GM18909 (cell line): ENCODE measurements around the gene ANKRD18B.
"Not testable (repeated sequence)": the region's sequence is repeated elsewhere in the genome, so short reads cannot be mapped to it uniquely, and the experiment has no call there.

Experiments used
- ATAC-seq: cut with Tn5 transposase; IDR thresholded peaks from one replicate; pipeline ENCODE4 v1.9.1; 2021; ENCODE audit warnings: mild to moderate bottlenecking; ENCODE audit not compliant: unreplicated experiment, poor library complexity

Gene ANKRD18B

GRCh38 chr9:33528069-33528468 lies 4.0 kb downstream of the ANKRD18B start:
- not testable (repeated sequence) for ATAC-seq

GRCh38 chr9:33533958-33534357 lies 9.9 kb downstream of the ANKRD18B start:
- ATAC-seq: not testable (repeated sequence)

DNA sequence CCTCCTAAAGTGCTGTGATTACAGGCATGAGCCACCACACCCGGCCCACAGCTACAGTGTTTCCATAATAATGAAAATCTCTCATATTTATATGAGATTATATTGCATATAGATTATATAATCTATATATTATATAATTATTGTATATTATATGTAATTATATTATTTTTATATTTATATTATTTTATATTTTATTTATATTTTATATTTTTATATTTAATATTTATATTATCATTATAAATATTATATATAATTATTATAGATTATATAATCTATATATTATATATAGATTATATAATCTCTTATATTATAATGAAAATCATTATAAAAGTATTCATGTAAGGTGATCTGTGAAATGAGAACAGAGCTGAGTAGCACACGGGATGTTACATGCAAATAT lies 11.5 kb downstream of the ANKRD18B start:
- ATAC-seq: no peak

- ATAC-seq: not testable (repeated sequence)
These were observed 19.4 kb downstream of the ANKRD18B start for GRCh38 chr9:33543463-33543862.

DNA sequence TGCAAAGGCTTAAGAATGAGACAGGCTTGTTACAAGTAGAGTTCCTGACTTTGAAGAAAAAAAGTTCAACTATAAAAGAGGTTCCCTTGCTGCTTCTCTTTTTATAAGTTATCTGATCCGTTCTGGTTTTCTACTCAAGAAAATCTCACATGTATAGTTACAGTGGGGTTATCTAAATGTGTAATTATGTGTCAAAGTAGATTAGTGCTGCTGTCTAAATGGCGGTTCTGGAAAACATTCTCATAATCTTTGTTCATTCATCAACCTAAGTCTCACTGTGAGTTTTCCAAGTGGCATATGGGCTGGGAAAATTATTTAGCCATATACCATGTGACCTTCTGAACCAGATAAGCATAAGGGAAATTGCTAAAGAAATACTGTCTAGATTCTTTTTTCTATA lies 21.7 kb downstream of the ANKRD18B start:
- not testable (repeated sequence) for ATAC-seq

- ATAC-seq: not testable (repeated sequence)
These were observed 24.8 kb downstream of the ANKRD18B start for GRCh38 chr9:33548816-33549215.

DNA sequence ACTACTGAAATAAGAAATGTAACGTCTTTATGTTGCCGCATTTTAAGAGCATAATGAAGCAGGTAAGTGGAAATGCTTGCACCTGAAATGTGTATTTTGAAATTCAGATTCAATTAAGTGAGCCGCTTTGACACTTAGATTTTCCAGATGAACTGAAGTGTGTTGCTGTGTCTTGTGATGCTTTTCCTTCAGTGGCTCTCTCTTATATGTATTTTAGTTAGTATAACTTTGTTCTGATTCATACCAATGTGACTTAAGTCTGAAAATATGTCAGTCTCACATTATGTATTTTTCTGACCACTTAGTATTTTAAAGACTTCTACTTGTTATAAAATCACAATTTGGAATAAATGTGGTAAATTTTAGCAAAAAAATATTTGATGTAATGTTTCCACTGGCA lies 25.4 kb downstream of the ANKRD18B start:
- not testable (repeated sequence) for ATAC-seq

DNA sequence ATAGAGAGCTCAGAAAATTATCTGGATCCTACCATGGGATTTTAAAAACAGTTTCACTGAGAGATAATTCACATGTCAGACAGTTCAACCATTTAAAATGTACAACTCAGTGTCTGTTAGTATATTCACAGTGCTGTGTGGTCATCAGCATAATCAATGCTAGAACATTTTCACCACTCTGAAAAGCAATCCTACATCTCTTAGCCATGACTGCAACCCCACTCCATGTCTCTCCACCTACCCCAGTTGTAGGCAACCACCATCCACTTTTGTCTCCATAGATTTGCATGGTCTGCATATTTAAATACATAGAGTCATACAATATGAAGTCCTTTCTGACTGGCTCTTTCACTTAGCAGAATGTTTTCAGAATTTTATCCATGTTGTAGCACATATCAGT lies 27.1 kb downstream of the ANKRD18B start:
- ATAC-seq: not testable (repeated sequence)

DNA sequence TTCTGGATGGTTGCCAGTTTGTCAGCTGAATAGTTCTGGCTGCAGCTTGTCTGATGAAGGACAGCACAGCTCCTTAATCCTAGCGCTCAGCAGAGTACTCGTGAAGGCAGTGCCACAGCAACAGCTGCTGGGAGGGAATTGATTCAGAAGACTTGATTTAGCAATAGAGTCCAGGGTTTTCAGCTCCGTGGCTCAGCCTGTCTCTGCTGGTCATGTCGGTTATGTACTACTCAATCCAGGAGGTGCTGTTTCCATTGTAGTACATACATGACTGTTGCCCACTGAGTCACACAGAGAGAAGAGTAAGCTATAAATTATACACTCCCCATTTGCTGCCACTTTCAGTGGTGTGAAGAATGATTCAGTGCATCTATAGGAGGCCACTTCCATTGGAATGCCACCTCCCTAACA lies 28.3 kb downstream of the ANKRD18B start:
- ATAC-seq: not testable (repeated sequence)

- ATAC-seq: not testable (repeated sequence)
These were observed 36.2 kb downstream of the ANKRD18B start for GRCh38 chr9:33560217-33560616.

GRCh38 chr9:33562196-33562595 lies 38.1 kb downstream of the ANKRD18B start:
- ATAC-seq: not testable (repeated sequence)

DNA sequence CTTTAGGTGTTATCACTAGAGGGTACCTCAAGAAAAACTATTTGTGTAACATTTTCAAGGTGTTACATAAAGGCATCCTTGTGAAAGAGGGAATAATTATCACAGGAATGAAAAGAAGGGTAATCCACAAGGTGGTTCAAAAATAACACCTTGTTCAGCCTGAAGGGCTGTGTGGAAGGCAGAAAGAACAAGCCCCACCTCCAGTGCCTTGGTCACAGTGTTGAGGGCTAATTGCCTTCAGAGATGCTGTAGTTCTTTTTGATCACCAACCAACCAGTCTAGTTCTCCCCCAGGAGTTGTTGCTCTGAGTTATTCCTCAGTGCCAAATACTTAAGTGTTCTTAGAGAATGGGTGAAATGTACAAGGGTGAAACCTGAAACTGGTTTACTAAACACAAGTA lies 43.7 kb downstream of the ANKRD18B start:
- ATAC-seq: not testable (repeated sequence)

- ATAC-seq: not testable (repeated sequence)
These were observed 53.7 kb downstream of the ANKRD18B start for GRCh38 chr9:33577786-33578185.

GRCh38 chr9:33579996-33580395 lies 55.9 kb downstream of the ANKRD18B start:
- ATAC-seq: not testable (repeated sequence)

GRCh38 chr9:33582686-33583085 lies 58.6 kb downstream of the ANKRD18B start:
- ATAC-seq: not testable (repeated sequence)

GRCh38 chr9:33586128-33586527 lies 62.1 kb downstream of the ANKRD18B start:
- not testable (repeated sequence) for ATAC-seq

DNA sequence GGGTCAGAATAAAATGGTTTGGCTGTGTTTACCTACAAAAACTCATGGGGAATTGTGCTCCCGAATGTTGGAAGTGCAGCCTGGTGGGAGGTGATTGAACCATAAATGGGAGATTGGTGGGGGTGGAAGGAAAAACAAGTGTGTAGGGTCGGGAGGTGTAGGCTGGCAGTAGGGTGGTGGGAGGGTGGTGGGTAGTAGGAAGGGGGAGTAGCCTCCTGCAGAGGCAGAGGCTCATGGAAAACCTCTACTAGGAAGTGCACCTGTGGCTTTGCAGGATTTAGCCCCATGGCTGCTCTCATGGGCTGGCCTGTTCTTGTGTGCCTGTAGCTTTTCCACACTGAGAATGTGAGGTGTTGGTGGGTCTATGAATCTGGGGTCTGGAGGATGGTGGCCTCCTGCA lies 63.7 kb downstream of the ANKRD18B start:
- ATAC-seq: not testable (repeated sequence)

GRCh38 chr9:33588876-33589275 lies 64.8 kb downstream of the ANKRD18B start:
- not testable (repeated sequence) for ATAC-seq

GRCh38 chr9:33590857-33591256 lies 66.8 kb downstream of the ANKRD18B start:
- ATAC-seq: not testable (repeated sequence)

DNA sequence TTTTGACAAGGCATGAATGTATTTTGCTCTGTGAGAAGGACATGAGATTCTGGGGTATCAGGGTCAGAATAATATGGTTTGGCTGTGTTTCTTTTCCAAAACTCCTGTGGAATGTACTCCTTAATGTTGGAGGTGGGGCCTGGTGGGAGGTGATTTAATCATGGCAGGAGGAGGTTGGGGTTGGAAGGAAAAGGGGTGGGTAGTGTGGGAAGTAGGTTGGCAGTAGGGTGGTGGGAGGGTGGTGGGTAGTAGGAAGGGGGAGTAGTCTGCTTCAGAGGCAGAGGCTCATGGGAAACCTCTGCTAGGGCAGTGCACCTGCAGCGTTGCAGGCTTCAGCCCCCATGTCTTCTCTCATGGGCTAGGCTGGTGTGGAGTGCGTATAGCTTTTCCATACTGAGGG lies 72.9 kb downstream of the ANKRD18B start:
- not testable (repeated sequence) for ATAC-seq

DNA sequence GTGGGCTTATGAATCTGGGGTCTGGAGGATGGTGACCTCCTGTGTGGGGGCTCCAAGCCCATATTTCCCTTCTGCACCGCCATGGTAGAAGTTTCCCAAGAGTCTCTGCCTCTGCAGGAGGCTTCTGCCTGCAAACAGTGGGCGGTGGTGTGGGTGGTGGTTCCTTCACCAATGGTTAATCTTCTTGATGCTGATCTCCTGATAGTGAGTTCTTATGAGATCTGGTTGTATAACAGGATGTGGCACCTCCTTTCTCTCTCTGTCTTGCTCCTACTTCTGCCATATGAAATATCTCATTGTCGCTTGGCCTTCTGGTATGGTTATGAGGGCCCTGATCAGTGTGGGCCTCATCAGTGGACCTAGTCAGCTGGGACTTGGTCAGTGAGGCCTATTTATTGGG lies 73.3 kb downstream of the ANKRD18B start:
- ATAC-seq: not testable (repeated sequence)

- ATAC-seq: not testable (repeated sequence)
These were observed 74.8 kb downstream of the ANKRD18B start for GRCh38 chr9:33598796-33599379.
